Measurements from ENCODE around the gene SARDH.
"Not testable (repeated sequence)": the region's sequence is repeated elsewhere in the genome, so short reads cannot be mapped to it uniquely, and the experiment has no call there.

The SARDH gene

DNA sequence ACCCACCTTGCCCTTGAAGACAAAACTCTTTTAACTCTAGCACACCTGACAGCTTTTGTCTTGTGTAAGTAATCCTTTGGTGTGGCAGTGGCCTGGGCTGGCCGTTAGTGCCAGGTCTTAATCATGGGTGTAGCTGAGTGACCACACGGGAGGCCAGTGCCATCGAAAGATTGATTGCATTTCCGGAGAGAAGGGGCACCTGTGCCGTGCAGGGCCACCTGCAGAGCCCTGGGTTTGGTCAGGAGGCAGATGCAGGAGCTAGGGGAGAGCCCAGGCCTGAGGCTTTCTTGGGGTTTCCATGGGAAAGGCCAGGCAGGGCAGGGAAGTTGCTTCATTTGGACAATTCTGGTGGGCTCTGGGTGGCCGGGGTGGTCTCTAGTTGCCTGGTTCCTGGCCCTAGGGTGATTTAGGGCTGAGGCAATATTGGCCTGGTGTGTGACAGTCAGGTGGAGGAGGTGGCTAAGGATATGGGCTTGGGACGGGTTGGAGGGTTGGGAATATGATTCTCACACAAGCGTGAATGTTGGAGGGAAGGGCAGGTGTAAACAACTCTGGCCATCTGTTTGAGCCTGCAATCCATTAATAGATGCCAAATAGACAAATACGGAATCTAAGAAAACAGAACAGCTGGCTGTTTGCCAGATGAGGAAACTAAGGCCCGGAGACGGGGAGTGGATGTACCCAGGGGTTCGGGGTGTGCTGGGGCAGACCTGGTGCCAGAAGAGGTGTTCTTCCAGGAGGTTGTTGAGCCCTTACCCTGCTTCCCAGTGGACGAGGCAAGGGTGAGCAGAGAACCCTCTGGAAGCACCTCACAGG lies 97.4 kb downstream of the SARDH start:
- DNase-seq, result no peak

DNA sequence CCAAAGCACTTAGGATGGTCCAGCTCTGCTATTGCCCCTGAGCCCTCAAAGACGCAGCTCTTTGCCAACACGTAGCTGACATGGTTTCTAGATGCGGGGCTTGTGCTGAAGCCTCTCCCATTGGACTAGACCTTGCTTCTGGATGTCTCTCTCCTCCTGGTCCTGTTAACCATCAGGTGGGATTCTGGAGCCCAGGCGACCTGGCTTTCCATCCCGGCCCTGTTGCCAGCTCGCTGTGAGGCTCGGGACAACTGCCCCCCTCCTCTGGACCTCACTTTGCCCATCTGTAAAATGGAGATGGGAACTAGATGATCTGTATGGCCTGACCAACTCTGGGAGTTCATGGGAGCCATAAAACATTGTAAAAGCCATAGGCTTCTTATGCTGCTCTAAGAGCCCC lies 98.0 kb downstream of the SARDH start:
- no peak for DNase-seq

- DNase-seq, result no peak
Measured at GRCh38 chr9:133639613-133640012, 98.5 kb downstream of the SARDH start.

- no peak for DNase-seq
Measured at GRCh38 chr9:133638711-133639110, 99.4 kb downstream of the SARDH start.

DNA sequence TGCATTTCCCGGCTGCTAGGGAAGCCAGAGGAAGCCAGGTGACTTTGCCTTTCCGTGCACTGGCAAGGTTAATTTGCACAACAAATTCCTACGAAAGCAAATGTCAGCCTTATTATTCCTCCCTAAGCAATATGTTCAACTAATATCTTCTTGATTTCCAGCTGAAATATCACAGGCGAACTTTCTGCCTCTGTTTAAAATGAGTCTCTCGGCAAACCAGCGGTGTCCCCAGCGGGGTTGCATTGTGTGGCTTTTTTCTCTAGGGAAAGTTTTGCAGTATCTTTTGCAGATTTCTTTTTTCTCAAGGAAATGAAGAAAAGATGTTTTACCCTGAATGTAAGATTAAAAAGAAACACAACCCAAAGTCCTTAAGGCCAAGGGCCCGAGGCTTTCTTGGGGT lies 100.1 kb downstream of the SARDH start:
- DNase-seq, result no peak

GRCh38 chr9:133637451-133638055 lies 100.6 kb downstream of the SARDH start:
- no peak for DNase-seq

- DNase-seq, result no peak
Measured at GRCh38 chr9:133636902-133637301, 101.2 kb downstream of the SARDH start.

DNA sequence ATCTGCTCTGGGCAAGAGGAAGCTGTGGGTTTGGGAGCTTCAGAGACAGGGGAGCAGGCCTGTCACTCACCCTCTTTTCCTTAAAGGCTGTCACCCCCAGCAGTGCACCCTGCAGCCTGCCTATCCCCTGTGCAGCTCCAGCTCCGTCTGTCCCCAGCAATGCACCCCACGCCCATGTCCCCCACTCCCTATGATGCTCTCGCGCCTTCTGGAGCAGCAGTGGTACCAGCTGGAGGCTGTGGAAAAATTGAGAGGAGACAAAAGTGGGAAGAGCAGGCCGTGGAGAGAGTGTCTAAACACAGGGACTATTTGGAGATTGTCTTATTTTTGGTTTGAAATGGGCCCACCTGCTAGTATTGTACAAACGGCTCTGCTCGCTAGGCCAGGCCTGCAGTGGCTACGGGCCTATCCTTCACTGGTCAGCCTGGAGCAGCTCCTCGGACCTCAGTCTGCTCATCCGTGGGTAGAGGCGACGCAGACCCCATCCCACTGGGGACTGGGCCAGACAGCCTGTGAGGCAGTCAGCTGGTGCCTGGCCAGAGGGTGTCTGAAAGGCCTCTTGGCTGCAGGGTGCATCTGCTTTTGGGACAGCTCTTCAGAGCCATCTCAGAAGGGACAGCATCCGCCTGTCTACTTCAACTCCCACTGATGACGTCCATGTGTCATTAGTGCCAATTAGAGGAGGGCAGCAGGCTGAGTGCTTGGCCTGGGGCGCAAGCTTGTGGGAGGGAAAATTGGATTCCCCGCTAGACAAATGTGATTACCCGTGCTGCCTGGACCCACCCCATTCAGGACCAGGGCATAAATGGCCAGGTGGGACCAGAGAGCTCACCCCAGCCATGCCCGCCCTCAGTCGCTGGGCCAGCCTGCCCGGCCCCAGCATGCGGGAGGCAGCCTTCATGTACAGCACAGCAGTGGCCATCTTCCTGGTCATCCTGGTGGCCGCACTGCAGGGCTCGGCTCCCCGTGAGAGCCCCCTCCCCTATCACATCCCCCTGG lies 102.3 kb downstream of the SARDH start, which contains the start of gene DBH:
Gene DBH, plus strand, starts transcription at position 831 of the 999 bp plus-strand sequence. Its CDS starts 9 bp downstream, at position 840.
- DNase-seq, result no peak

GRCh38 chr9:133635098-133635497 lies 103.1 kb downstream of the SARDH start:
- DNase-seq, result no peak

GRCh38 chr9:133634081-133634691 lies 104.0 kb downstream of the SARDH start:
- DNase-seq, result no peak

DNA sequence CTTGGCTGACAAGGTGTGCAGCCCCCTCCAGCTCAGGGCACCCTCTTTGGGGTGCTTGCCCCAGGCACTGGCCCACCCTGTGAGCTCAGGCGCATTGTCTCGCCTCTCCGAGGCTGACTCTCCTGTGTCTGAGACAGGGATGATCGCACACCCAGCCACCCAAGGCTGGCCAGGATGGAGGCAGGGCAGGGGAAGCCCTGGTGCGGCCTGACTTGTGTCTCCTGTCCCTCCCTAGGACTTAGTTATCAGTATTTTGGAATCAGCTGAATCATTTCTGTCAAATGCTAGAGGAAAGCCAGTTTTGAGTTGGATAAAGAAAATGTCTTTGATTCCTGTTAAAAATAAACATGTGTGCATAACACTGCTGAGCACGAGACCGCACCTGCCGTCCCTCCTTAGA lies 104.5 kb downstream of the SARDH start:
- no peak for DNase-seq

DNA sequence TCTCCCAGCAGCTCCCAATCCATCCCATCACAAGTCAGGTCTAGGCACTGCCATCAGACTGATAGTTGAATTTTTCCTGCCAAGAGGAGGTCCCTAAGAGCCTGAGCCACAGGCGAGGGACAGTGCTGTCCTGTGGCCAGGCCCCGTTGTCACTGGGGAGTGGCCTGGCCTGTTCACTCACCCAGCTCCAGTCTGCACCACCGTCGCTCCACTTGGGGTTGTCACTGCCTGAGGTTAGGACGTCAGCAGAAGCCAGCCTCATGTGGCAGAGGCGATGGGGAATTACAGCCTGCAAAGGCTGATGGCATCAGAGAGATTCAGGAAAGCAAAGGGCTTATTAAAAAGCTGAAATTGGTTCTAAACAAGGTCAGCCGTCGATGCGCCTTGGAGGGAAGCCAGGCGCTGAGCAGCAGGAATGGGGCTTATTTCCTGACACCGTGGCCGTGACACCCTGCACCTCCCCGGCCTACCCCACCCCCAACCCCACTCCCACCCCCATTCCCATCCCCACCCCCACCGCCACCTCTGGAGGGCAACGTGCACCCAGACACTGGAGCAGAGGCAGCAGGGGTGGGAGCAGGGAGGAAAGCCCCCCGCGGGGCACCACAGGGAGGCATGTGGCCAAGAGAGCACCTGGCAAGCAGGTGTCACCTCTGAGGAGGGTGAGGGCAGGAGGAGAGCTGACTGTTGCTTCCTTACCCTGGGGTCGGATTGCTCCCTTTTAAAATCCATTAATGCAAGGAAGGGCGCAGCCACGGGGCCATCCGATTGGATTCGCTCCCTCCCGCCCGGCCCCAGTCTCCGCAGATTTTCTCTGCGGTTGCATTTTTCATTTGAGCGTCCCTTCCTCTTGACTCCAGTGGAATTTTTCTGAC lies 105.1 kb downstream of the SARDH start:
- DNase-seq, result no peak

GRCh38 chr9:133631111-133631510 lies 107.0 kb downstream of the SARDH start:
- no peak for DNase-seq

DNA sequence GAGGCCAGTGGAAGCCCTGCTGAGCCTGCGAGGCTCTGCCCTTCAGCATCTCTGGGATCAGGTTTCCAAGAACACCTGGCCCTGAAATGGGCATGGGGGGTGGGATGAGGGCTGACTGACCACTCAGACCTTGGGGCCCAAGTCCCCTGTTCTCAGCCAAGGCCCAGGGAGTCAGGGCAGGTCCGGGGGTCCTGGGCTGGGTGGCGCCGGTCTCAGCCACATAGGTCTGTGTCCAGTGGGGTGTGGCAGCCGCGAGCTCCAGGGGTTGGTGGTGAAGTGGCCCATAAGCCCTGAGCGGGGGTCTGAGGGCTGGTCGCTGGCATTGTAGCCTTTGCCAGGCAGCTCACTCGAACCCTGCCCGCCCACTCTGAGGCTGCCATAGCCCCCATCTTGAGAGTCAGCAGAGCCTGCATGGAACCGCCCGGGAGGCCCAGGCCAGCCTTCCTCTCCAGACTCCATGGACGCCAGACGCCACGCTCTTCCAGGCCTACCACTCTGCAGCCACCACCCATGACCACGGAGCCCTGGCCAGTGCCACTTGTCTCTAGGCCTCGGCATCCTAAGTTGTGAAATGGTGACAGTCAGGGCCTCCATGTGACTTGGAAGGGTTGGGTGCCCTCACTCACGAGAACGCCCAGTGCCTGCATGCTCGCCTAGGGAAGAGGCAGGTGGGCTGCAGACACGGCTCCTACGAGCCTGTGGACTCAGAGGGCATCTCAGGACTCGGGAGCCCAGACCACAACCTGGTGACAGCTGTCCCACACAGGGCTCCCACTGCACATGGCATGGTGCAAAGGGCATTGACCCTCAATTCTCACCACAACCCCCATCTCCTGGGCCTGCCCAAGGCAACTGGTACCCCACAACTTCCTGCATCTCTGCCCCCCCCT lies 108.7 kb downstream of the SARDH start:
- DNase-seq, result no peak

GRCh38 chr9:133628766-133629165 lies 109.4 kb downstream of the SARDH start:
- no peak for DNase-seq

- no peak for DNase-seq
Measured at GRCh38 chr9:133627341-133627740, 110.8 kb downstream of the SARDH start.

DNA sequence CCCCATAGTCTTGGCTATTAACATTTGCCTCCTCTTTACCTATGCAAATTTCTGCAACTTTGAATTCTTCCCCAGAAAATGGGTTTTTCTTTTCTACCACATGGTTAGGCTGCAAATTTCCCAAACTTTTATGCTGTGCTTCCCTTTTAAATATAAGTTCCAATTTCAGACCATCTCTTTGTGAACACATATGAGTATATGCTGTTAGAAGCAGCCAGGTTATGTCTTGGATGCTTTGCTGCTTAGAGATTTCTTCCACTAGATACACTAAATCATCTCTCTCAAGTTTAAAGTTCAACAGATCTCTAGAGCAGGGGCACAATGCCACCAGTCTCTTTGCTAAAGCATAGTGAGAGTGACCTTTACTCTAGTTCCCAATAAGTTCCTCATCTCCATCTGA lies 112.1 kb downstream of the SARDH start:
- DNase-seq, result not testable (repeated sequence)

GRCh38 chr9:133622555-133622954 lies 115.6 kb downstream of the SARDH start:
- no peak for DNase-seq

GRCh38 chr9:133621725-133622267 lies 116.4 kb downstream of the SARDH start:
- no peak for DNase-seq

GRCh38 chr9:133619791-133620190 lies 118.4 kb downstream of the SARDH start:
- DNase-seq, result no peak
